ENCODE data around the gene ANKS3.

DNA sequence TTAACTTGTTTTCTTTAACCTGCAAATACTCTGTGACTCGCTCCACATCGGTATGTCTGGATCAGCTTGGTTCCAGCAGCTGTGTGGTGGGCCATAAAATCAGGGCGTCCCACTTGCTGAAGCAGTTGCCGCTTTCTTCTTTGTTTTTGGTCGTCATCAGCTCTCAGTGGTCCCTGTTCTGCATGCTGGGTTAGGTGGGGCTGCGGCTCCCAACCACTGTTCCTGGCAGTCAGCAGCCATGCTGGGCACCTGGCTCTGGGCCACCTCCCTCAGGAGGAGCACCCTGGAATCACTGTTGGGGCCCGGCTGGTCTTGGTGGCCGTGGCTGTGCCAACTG lies 86.5 kb downstream of the ANKS3 start:
- TF ChIP-seq, protein P1, sequence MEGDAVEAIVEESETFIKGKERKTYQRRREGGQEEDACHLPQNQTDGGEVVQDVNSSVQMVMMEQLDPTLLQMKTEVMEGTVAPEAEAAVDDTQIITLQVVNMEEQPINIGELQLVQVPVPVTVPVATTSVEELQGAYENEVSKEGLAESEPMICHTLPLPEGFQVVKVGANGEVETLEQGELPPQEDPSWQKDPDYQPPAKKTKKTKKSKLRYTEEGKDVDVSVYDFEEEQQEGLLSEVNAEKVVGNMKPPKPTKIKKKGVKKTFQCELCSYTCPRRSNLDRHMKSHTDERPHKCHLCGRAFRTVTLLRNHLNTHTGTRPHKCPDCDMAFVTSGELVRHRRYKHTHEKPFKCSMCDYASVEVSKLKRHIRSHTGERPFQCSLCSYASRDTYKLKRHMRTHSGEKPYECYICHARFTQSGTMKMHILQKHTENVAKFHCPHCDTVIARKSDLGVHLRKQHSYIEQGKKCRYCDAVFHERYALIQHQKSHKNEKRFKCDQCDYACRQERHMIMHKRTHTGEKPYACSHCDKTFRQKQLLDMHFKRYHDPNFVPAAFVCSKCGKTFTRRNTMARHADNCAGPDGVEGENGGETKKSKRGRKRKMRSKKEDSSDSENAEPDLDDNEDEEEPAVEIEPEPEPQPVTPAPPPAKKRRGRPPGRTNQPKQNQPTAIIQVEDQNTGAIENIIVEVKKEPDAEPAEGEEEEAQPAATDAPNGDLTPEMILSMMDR (IDR thresholded peaks at IDR 0.05): no peak
- TF ChIP-seq, protein P2, sequence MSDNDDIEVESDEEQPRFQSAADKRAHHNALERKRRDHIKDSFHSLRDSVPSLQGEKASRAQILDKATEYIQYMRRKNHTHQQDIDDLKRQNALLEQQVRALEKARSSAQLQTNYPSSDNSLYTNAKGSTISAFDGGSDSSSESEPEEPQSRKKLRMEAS (IDR thresholded peaks at IDR 0.05; ENCODE audit: low read depth): no peak
- TF ChIP-seq TCF12 (IDR thresholded peaks at IDR 0.05) (no peak), POLR2AphosphoS5 (IDR thresholded peaks at IDR 0.05; ENCODE audit: low read depth, low read length) (no peak), NRF1 (IDR thresholded peaks at IDR 0.05; ENCODE audit: low read depth, low read length) (no peak), TAF1 (IDR thresholded peaks at IDR 0.05; ENCODE audit: borderline replicate concordance, low read depth, low read length) (no peak), JUND (IDR thresholded peaks at IDR 0.05) (no peak), CHD2 (IDR thresholded peaks at IDR 0.05; ENCODE audit: low read length, partially characterized antibody) (no peak), NFIC (IDR thresholded peaks at IDR 0.05; ENCODE audit: borderline replicate concordance) (no peak), FOXJ3 (CRISPR knock-in tag; IDR thresholded peaks at IDR 0.05) (no peak)
- TF ChIP-seq, protein P3, sequence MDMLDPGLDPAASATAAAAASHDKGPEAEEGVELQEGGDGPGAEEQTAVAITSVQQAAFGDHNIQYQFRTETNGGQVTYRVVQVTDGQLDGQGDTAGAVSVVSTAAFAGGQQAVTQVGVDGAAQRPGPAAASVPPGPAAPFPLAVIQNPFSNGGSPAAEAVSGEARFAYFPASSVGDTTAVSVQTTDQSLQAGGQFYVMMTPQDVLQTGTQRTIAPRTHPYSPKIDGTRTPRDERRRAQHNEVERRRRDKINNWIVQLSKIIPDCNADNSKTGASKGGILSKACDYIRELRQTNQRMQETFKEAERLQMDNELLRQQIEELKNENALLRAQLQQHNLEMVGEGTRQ (IDR thresholded peaks at IDR 0.05; ENCODE audit: borderline replicate concordance, low read depth, low read length): no peak
